Stomach (tissue), 4 donors: ENCODE data around the gene QPCT.

ENCODE experiments used
- POLR2AphosphoS5 ChIP-seq, 3 donors: sonication (generic); formaldehyde crosslinking; IDR thresholded peaks; one replicate each; pipeline ENCODE4 v1.6.1; 2016; ENCODE audit warnings: antibody characterized with exemption in 3 of 3
- TF ChIP-seq, protein P1 (sequence below), 7 experiments: fragments of 450-650 bp in 4 of 7; fragments of 200-600 bp in 3 of 7; sonication (generic) in 3 of 7; IDR thresholded peaks; one replicate each; pipeline ENCODE4 v1.5.1; 2016 to 2019; ENCODE audit warnings: antibody characterized with exemption in 7 of 7, control low read depth in 2 of 7, mild to moderate bottlenecking in 1 of 7

DNA sequence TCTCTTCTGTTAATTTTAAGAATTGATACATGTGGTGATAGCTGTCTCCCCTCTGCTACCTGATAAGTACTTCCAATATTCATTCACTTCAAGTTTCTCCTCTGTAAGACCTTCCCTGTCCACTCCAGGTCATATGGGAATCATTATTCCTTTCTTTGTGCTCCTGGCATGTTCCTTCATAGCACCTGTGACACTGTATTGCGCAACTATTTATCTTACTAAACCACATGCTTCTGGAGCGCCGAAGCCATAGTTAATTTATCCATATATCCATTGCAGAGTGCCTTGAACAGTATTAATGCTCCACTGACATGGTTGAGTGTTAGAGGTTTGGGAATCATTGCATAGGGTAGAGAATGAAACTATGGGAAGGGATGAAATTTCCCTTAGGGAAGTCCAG lies 11.9 kb upstream of the QPCT start:
- TF ChIP-seq, protein P1, sequence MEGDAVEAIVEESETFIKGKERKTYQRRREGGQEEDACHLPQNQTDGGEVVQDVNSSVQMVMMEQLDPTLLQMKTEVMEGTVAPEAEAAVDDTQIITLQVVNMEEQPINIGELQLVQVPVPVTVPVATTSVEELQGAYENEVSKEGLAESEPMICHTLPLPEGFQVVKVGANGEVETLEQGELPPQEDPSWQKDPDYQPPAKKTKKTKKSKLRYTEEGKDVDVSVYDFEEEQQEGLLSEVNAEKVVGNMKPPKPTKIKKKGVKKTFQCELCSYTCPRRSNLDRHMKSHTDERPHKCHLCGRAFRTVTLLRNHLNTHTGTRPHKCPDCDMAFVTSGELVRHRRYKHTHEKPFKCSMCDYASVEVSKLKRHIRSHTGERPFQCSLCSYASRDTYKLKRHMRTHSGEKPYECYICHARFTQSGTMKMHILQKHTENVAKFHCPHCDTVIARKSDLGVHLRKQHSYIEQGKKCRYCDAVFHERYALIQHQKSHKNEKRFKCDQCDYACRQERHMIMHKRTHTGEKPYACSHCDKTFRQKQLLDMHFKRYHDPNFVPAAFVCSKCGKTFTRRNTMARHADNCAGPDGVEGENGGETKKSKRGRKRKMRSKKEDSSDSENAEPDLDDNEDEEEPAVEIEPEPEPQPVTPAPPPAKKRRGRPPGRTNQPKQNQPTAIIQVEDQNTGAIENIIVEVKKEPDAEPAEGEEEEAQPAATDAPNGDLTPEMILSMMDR (IDR thresholded peaks at IDR 0.05): no peak
- no peak for TF ChIP-seq POLR2AphosphoS5 (IDR thresholded peaks at IDR 0.05)
